D721Med (cell line): ENCODE data around the gene TSPAN13.
"Not testable (repeated sequence)": the region's sequence is repeated elsewhere in the genome, so short reads cannot be mapped to it uniquely, and the experiment has no call there.

Experiments used
- DNase-seq: peaks from one replicate; pipeline ENCODE4 v3.0.0; 2011; ENCODE audit warnings: low spot score; ENCODE audit not compliant: insufficient read length
- FAIRE-seq: peaks from 2 replicates; lab custom pipeline; 2011; peaks lifted over from hg19 to GRCh38; lab: Jason Lieb, UNC
- TF ChIP-seq, protein P1 (sequence below): IDR thresholded peaks from 2 replicates; pipeline ENCODE4 v1.5.1; 2012; ENCODE audit warnings: mild to moderate bottlenecking, control low read depth; ENCODE audit not compliant: insufficient read depth; ENCODE audit errors: missing control alignments

The TSPAN13 gene

DNA sequence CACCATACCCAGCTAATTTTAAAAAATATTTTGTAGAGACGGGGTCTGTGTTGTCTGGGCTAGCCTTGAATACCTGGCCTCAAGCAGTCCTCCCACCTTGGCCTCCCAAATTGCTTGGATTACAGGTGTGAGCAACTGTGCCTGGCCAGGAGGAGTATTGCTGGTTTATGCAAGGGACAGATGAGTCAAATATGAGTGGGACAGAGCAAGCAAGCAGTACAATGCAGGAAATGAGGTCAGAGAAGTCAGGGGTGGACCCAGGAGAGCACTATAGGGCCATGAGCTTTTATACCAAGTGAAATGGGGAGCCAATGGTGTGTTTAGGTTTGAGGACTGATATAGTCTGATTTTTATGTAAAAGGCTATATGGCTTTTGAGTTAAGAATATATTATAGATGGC is 6.3 kb downstream of the TSPAN13 start:
- TF ChIP-seq, protein P1, sequence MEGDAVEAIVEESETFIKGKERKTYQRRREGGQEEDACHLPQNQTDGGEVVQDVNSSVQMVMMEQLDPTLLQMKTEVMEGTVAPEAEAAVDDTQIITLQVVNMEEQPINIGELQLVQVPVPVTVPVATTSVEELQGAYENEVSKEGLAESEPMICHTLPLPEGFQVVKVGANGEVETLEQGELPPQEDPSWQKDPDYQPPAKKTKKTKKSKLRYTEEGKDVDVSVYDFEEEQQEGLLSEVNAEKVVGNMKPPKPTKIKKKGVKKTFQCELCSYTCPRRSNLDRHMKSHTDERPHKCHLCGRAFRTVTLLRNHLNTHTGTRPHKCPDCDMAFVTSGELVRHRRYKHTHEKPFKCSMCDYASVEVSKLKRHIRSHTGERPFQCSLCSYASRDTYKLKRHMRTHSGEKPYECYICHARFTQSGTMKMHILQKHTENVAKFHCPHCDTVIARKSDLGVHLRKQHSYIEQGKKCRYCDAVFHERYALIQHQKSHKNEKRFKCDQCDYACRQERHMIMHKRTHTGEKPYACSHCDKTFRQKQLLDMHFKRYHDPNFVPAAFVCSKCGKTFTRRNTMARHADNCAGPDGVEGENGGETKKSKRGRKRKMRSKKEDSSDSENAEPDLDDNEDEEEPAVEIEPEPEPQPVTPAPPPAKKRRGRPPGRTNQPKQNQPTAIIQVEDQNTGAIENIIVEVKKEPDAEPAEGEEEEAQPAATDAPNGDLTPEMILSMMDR = no peak
- FAIRE-seq = no peak
- DNase-seq = no peak

DNA sequence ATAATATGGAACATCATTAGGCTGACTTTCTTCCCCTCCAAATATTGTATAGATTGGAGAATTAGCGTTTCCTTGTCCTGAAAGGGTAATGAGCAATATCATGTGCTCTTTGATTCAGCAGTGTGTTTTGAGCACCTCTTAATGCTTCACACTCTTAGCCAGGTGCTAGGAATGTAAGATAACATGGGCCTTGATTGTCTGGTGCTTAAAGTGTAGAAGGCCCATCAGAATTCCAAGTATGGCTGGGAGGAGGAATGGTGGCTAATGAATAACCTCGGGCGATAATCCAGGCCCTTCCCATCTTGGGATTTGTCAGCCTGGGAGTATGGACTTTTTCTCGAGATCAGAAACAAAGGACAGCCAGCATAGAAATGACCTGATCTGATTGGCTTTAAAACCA is 8.6 kb downstream of the TSPAN13 start:
- no peak for FAIRE-seq
- TF ChIP-seq, protein P1 = no peak

DNA sequence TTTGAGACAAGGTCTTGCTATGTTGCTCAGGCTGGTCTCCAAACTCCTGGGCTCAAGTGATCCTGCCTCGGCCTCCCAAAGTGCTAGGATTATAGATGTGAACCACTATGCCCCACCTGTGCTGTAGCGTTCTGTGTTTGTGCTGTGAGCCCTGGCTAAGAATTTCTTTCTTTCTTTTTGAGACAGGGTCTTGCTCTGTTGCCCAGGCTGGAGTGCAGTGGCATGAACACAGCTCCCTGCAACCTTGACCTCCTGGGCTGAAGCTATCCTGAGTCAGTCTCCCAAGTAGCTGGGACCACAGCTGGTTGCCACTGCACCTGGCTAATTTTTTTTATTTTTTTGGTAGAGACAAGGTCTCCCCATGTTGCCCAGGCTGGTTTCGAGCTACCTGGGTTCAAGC is 11.4 kb downstream of the TSPAN13 start:
- DNase-seq (no peak), FAIRE-seq (no peak)
- TF ChIP-seq, protein P1 = no peak

More for the DNA sequence above, 8.6 kb downstream of the TSPAN13 start:
- DNase-seq = no peak

DNA sequence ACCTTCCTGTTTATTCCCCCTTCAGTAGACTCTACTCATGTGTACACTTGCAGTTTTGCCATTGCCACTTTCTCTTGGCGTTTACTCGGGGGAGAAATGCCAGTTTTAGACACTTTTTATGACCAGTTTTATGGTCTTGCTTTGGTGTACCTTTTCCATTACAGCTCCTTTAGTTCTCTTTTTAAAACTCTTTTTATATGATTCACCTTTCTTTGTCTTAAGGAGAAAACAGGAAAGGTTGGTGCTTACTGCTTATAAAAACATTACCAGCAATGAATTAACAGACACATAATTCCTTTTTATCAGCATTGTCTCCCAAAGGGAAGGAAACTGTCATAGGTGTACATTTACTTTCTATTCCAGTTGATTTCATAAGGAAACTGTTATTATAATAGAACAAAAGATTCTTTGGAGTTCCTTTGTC is 11.9 kb downstream of the TSPAN13 start:
- DNase-seq = no peak
- no peak for FAIRE-seq
- TF ChIP-seq, protein P1 = no peak

DNA sequence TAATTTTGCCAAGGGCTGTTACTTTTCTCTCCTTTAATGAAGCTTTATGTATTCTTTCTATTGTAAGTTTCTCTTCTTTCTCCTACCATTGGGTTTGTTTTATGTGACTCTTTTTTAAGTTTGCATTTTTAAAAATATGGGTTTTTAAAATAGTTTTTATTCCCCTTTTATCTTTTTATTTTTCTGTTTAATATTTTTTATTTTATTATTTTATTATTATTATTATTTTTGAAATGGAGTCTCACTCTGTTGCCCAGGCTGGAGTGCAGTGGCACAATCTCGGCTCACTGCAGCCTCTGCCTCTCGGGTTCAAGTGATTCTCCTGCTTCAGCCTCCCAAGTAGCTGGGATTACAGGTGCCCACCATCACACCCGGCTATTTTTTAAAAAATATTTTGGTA is 16.4 kb downstream of the TSPAN13 start:
- DNase-seq, FAIRE-seq: not testable (repeated sequence)

DNA sequence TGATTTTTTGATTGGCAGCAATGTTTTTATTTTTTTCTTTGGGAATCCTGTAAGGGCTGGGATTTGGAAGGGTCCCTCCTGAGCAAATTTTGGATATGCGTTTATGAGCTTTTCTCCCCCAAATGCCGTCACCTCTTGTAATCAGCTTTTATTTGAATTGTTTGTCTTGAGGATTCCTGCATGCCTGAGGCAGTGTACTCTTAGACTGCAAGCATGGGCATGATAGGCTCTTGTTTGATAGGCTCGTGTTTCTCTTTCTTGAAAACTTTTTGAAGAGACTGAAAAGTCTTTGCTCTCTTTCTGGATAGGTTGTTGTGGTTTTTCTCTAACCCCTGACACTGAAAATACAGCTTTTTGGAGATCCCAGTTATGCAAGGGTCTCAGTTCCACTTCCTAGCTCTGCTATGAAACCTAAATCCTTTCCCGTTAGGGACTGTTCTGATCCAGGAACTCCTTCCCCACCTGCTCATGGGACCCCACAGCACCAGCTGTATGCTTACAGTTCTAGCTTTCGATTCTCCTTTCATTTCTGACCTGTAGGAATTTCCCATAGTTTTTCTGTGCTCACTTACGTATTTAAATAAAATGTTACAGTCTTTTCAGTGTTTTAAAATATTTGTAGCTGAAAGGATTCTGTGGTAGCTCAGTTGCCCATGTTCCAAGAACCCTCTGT is 17.2 kb downstream of the TSPAN13 start:
- TF ChIP-seq, protein P1 = no peak
- DNase-seq (no peak), FAIRE-seq (no peak)

DNA sequence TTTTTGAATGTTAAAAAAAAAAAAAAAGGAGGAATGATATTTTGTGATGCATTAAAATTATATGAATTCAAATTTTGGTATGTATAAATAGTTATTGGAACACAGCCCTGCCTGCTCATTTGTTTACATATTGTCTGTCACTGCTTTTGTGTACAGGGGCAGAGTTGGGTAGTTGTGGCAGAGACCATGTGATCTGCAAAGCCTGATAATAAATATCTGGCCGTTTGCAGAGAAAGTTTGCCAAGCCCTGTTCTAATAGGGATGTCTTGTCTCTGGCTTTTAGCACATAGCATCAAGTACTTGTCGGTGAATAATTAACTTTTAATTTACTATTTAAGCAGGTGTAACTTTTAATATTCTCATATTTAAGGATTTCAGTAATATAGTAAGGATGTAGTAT is 19.8 kb downstream of the TSPAN13 start:
- TF ChIP-seq, protein P1 = no peak
- DNase-seq = no peak
- no peak for FAIRE-seq

DNA sequence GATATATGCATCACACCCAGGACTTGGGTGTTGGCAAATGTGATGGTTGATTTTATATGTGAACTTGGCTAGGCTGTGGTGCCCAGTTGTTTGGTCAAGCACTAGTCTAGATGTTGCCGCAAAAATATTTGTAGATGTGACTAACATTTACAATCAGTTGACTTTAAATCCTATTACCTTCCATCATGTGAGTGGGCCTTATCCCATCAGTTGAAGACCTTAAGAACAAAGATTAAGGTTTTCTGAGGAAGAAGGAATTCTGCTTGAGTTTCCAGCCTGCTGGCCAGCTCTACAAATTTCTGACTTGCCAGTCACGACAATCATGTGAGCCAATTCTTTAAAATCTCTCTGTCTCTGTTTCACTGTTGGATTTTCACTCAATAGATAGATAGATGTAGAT is 20.3 kb downstream of the TSPAN13 start:
- DNase-seq (no peak), FAIRE-seq (no peak)
- TF ChIP-seq, protein P1 = no peak
